CD1c-positive myeloid dendritic cell (primary cell): Measurements from ENCODE around the gene NACC2.
"Not testable (repeated sequence)": the region's sequence is repeated elsewhere in the genome, so short reads cannot be mapped to it uniquely, and the experiment has no call there.

Experiments
- DNase-seq: peaks from one replicate; pipeline ENCODE4 v3.0.0-alpha.2; 2016; ENCODE audit errors: extremely low spot score

The NACC2 gene

DNA sequence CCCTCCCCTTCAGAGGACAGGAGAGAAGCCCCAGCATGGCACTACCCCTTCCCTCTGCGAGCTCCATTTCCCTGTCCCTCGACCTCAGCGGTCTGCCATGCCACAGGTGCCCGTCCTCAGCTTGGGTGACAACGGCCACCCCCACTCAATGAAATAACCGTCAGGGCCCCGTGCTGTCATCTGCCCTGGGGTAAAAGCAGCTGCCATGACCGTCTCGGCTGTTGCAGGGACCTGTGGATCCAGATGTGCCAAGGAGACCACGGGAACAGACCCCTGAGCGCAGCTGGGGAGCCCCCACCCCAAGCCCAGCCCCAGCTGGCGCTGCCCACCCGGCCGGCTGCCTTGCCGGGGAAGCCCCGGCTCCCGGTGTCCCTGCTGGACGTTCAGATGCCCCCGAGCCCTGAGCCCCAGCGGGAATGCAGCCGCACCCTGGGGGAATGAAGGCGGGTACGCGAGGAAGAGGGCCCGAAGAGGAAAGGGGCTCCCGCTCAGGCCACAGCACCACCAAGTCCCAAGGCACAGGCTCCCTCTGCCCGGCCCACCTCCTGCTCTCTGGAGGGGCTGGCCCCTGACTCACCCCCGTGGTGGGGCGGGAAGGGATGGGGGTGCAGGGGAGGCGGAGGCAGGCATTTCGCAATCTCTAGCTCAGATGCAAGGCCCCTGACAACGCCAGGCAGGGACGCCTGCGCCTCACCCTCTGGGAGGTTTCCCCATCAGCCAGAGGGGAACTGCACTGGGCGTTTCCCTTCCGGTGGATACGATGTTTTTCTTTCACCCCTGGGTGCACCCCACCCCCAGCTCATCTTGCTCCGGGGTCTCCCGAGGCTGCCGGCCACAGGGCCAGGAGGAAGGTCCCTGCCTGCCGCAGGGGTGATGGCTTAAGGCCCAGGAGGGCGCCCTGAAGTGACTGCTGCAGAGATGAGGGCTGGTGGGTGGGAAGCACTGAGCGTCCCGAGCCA, 49.2 kb downstream of the NACC2 start:
- peak; percentile 82 for DNase-seq

DNA sequence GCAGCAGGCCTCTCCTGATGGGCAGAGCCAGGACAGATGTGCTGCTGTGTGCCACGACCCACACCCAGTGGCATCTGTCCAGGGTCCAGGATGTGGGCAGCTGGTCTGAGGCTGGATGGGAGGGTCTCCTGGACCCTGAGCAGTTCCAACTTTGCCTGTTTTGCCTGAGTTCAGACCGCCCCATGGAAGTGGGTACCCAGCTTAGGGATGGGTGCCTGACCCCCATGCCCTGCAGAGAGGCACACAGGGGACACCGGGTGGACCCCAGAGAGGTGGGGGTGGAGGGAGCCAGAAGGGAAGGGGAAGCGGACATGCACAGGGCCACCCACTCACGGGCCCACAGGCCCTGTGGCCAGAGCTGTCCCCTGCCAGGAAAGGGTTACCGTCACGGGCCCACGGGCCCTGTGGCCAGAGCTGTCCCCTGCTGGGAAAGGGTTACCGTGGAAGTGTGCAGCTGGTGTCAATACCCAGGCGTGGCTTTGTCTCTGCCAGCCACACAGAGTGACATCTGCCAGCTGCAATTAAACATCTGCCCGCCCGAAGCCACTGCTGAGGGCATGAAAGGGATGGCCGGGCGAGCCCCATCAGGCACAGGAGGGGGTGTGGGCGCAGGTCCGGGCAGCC, 50.0 kb downstream of the NACC2 start:
- DNase-seq, result no peak

DNA sequence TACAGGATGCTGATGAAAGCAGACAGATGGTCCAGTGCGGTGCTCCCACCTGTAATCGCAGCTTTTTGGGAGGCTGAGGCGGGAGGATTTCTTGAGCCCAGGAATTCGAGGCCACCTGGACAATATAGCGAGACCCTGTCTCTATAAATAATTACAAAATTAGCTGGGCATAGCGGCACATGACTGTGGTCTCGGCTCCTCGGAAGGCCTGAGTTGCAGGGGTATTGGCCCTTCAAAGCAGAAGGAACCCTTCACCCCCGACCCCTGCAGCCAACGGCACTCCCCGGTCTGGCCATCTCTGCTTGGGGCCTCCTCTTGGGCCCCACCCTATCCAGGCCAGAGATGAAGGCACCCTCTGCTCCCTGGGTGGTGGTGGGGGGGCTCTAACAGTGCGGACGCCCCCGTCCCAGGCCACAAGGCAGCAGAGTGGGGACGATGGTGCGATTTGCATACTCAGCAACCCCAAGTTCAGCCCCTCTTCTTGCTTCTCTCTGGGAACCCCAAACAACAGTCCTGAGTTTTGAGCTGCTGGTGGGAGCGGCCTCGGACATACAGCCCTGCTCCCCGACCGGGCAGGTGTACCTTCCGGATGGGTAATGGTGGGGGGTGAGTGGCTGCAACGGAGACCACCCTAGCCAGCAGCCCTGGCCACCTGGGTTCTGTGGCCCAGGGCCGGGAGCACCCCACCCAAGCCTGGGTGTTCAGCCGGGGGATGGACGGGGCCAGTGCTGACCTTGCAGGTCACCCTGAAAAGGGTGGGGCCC, 50.7 kb downstream of the NACC2 start:
- no peak for DNase-seq

DNA sequence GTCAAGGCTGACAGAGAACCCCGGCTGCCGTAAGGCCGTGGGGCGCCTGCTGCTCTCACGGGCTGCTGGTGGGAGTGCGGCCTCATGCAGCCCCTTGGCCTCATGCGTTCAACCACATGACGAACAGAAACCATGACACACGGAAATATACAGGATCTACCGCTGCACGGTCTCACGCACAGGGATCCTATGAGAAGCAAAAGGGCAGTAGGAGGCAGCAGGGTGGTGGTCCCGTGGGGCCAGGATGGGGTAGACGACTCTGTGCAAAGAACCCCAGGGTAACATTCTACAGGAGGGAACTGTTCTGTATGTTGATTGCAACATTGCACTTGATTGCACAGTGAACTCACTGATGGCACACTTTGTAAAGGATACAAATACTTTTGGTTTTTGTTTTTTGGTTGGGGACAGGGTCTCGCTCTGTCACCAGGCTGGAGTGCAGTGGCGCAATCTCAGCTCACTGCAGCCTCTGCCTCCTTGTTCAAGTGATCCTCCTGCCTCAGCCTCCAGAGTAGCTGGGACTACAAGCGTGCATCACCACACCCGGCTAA, 51.6 kb downstream of the NACC2 start:
- peak; percentile 71 for DNase-seq

DNA sequence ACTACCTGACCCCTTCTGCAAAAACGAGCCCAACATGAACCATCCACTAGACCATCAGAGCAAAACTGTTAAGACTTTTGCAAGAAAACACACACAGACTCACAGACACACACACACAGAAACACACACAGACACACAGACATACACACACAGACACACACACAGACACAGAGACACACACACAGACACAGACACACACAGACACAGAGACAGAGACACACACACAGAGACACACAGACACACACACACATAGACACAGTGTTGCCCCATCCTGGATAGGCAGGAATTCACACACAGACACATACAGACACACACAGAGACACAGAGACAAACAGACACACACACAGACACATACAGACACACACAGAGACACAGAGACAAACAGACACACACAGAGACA, 52.5 kb downstream of the NACC2 start:
- no peak for DNase-seq

DNA sequence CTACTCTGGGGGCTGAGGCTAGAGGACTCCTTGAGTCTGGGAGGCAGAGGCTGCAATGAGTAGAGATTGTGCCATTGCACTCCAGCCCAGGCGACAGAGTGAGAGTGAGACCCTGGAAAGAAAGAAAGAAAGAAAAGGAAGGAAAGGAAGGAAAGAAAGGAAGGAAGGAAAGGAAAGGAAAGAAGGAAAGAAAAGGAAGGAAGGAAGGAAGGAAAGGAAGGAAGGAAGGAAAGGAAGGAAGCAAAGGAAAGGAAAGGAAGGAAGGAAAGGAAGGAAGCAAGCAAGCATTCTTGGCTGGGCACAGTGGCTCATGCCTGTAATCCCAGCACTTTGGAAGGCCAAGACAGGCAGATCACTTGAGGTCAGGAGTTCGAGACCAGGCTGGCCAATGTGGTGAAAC, 54.2 kb downstream of the NACC2 start:
- DNase-seq, result not testable (repeated sequence)

DNA sequence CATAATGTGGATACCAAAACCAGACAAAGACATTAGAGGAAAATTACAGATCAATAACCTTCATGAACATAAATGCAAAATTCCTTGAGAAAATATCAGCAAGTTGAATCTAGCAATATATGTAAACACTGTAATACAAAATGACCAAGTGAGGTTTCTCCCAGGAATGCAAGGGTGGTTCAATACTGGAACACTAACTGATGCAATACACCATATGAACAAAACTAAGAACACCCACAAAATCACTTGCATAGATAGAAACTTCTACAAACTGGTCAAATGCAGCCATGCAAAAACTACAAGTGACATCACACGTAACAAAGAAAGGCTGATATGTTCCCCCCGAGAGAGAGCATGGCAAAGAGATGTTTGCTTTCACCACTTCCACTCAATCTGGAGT, 55.6 kb downstream of the NACC2 start:
- DNase-seq, result no peak

DNA sequence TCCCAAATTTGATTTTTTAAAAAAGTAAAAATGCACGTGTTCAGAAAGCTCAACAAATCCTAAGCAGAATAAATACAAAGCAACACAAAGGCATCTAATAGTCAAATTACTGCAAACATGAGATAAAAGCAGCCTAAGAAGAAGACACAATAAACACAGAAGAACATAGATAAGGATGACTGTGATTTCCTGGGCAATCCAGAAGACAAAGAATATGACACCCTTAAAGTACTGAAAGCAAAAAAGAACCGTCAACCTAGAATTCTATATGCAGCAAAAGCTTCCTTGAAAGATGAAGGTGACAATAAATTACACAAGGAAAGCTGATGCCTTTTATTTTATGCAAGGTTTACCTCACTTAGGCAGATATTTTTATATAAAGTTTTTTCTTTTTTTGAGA, 58.2 kb downstream of the NACC2 start:
- DNase-seq, result no peak

DNA sequence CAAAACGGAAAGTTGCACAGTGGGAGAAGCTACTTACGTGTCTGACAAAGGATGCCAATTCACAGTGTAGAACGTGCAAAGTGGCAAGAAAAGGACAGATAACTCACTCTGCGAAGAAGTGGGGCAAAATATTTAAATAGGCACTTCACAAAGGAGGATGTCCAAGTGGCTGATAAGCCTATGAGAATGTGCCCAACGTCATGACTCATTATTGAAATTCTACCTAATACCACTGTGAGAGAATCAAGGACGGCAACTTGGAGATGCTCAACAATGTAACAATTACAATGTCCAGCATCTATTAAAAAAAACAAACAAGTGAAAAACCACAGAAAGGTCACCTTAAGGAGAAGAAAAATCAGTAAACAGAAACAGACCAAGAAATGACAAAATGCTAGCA, 59.0 kb downstream of the NACC2 start:
- no peak for DNase-seq

DNA sequence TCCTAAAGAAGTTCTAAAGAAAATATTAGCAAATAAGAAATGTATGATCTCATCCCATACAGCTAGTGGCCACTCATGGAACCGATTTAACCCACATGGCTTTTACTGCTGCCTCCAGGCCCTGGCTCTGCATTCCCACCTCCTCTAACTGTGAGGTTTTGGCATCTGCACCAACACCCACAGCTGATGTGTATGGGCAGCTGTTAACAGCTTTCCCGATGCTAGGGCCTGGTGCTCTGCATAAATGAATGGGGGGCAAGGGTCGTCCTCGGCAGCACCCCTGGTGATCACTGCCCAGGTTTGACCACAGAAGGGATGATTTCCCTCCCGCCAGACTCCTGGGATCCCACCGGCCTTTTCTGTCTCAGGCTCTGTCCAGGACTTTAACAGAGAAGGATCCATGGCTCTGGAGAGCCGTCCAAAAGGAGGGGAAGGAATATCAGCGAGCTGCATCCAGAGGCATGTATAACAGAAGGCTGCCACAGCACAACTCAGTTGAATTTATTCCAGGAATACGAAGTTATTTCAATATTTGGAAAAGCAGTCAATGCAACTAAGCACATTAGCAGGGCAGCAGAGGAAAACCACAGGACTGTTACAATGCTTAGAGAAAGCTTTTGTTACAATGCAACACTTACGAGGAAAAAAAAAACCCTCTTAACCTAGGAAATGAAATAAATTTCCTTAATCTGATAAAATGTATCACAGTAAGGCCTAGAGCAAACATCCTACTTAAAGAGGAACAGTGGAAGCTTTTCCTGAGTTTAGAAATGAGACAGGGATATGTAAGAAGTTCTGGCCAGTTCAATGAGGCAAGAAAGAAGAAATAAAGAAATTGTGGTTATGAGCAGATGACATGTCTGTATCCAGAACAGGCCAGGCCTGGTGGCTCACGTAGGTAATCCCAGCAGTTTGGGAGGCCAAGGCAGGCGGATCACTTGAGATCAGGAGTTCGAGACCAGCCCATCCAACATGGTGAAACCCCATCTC, 63.1 kb downstream of the NACC2 start:
- peak; percentile 19 for DNase-seq

DNA sequence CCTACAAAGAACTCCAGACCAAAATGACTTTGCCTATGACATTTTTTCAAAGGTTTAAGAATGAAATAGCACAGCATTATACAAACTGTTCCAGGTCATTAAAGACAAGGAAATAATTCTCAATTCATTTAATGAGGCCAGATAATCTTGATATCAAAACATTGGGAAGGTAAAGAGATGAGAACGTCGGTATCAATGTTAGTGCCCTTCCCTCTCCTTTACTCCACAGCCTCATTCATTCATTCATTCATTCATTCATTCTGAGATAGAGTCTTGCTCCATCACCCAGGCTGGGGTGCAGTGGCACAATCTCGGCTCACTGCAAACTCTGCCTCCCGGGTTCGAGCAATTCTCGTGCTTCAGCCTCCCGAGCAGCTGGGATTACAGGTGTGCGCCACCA, 64.0 kb downstream of the NACC2 start:
- no peak for DNase-seq

DNA sequence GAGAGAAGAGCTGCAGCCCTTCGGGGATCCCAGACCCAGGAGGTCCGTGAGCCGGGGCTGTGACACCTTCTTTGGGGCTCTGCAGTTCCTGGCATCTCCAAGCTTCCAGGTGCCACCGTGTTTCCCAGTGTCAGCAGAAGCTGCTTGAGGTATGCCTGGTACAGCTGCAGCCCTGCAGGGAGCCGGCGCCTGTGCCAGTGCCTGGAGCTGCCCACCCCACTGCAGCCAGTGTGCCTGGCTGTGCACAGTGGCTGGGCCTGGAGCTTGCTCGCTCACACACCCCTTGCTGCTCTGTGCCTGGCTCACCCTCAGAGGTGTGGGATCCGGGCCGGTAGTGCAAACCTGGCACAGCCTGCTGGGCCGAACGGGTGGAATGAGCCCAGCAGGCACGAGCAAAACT, 65.5 kb downstream of the NACC2 start:
- no peak for DNase-seq

DNA sequence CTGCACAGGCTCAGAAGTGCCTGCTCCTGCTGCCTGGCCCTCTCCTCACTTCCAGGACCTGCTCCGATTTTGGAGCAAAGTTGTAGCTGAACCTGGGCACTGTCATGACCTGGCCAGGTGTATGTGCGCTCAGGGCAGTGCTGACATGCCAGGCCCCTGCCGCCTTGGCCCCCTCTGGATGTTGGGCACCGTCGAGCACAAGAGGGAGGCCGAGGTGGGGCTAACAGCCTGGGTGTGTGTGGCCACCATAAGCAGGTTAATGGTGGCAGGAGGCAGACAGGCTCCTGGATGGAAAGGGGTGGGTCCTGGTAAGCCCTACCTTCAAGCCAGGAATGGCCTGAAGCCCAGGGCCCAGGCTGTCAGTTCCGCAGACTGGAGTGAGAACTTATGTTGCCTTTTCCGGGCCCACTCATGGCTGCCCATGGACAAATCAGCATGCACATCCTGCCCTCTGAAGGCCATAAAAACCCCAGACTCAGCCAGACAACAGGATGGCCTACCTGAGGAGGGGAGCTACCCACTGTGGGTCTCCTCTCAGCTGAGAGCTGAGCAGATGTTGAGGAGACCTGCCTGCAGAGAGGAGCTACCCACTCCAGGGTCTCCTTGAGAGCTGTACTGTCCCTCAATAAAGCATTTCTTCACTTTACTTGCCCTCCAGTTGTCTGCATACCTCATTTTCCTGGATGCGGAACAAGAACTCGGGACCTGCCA, 66.2 kb downstream of the NACC2 start:
- DNase-seq, result no peak

DNA sequence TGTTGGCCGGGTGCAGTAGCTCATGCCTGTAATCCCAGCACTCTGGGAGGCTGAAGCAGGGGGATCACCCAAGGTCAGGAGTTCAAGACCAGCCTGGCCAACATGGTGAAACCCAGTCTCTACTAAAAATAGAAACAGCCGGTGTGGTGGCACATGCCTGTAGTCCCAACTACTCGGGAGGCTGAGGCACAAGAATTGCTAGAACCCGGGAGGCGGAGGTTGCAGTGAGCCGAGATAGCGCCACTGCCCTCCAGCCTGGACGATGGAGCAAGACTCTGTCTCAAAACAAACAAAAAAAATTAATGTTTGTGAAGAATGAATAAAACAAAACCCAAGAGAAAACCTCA, 68.2 kb downstream of the NACC2 start:
- DNase-seq, result not testable (repeated sequence)

DNA sequence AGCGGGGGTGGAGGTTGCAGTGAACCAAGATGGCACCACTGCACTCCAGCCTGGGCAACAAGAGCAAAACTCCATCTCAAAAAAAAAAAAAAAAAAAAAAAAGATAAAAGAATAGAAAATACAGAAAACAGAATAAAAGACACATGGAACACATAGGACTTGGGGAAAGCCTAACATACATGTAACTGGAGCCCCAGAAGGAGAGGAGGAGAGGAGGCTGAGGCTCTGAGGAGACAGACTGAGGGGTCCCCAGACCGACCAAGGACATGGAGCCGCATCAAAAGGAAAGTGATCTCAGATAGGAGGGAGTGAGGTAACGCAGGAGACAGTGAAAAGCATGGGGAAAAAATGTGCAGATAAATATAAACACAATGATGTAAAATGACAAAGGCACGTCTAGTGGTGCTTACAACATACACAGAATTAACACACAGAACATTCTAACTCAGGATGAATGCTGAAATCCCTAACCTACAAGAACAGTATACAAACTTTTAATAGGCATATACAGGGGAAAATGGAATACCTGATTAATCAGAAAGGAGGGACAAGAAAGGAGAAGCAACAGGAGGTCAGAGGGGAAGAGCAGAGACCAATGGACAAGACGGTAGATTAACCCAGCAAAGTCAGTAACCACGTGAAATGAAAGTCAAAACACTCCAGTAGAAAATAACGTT, 68.7 kb downstream of the NACC2 start:
- no peak for DNase-seq

DNA sequence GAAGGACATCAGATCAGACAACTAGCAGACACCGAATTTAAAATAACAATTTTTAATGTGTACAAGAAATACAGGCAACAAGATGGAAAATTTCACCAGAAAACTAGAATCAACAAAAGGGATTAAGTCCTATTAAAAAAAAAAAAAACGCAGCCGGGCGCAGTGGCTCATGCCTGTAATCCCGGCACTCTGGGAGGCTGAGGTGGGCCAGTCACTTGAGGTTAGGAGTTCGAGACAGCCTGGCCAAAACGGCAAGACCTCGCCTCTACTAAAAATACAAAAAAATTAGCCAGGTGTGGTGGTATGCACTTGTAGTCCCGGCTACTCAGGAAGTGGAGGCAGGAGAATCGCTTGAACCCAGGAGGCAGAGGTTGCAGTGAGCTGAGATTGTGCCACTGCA, 69.6 kb downstream of the NACC2 start:
- DNase-seq, result no peak

DNA sequence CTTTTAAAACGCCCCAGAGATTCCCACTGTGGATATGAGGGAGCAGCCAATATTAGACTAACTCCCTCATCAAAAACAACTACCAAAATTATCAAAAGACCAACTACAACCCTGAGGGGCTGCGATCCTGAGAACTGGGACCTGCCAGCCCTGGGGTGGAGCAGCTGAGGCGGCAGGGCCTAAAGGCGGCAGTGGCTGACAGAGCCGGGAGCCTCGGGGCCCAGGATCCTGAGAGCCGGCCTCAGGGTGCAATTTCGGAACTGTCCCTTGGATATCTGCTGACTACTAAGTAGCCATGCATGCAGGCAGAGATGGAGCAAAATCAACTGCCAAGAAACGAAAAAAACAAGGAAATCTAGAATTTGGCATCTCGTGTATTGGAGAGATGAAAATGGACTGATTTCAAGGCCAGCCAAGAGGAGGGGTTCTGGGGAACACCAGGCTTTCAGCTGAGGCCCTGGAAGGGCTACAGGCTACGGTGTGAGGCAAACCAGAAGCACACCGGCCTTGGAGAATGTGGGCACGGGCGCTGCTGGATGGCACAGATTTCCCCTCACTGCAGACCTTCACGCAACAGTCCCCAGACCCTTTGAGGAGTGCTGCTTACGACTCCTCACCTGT, 70.3 kb downstream of the NACC2 start:
- no peak for DNase-seq

DNA sequence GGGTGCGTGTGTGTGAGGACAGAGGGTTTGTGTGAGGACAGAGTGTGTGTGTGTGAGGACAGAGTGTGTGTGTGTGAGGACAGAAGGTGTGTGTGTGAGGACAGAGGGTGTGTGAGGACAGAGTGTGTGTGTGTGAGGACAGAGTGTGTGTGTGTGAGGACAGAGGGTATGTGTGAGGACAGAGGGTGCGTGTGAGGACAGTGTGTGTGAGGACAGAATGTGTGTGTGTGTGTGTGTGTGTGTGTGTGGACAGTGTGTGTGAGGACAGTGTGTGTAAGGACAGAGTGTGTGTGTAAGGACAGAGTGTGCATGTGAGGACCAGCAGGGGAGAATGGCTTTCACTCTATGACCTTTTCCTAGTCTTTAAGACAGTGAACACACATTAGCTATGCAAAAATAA, 70.8 kb downstream of the NACC2 start:
- DNase-seq, result no peak

DNA sequence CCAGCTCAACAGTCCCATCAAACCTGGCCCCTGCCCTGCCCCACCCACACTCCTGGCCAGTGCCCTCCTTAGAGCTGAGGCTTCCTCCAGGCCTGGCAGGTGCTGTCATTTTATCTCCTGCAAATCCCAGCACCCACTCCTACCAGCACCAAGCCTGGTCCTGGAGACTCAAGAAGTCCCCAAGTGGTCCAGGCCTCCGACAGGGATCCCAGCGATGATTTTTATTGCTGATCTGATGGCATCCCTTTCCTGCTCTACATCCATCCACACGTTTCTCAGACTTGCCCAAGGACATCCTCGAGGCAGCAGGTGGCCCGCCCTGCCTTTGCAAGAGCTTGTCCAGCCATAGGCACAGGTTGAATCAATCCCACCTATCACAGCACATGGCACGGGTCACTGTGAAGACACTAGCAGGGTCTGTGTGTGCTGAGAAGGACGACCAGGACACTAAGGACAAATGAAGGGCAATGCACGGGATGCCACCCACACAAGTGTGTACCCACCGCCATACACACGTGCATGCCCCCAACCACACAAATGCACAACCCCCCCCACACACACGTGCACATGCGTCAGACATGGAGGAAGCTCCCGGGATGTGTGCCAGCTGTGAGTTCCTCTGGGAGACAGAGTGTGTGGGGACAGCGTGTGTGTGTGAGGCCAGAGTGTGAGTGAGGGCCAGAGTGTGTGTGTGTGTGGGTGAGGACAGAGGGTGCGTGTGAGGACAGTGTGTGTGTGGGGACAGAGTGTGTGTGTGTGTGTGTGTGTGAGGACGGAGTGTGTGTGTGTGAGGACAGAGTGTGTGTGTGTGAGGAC, 71.5 kb downstream of the NACC2 start:
- DNase-seq, result peak; percentile 47
